Skeletal muscle satellite cell (primary cell): ENCODE data around the gene CRTC1.

Experiments
- H3K27me3 ChIP-seq: 2 replicates; pipeline ENCODE4 v1.7.0; 2013; ENCODE audit warnings: low read length; ENCODE audit not compliant: control insufficient read depth, insufficient read depth
- H3K36me3 ChIP-seq: 2 replicates; pipeline ENCODE4 v1.7.0; 2013; ENCODE audit warnings: mild to moderate bottlenecking, control low read depth, low read length; ENCODE audit not compliant: insufficient read depth
- H3K4me1 ChIP-seq: 2 replicates; pipeline ENCODE4 v1.7.0; 2013; ENCODE audit warnings: low read length; ENCODE audit not compliant: control insufficient read depth, insufficient read depth
- H3K4me2 ChIP-seq: 2 replicates; pipeline ENCODE4 v1.7.0; 2013; ENCODE audit warnings: mild to moderate bottlenecking, low read length
- H3K4me3 ChIP-seq: 2 replicates; pipeline ENCODE4 v1.7.0; 2013; ENCODE audit warnings: low read length
- H3K9ac ChIP-seq: 2 replicates; pipeline ENCODE4 v1.7.0; 2013; ENCODE audit warnings: mild to moderate bottlenecking, low read depth, low read length, moderate library complexity
- H3K9me3 ChIP-seq: replicated peaks from 2 replicates; pipeline ENCODE4 v1.7.0; 2013; ENCODE audit warnings: mild to moderate bottlenecking, control low read depth, low read length

CRTC1 gene

GRCh38 chr19:18789422-18789869 is 106.0 kb downstream of the CRTC1 start:
- no peaks in the 10 kb centered on the region for H3K36me3 ChIP-seq
- H3K4me1 ChIP-seq: peaks cover 6% of the 10 kb centered on the region
- H3K27me3 ChIP-seq: peaks cover 80% of the 10 kb centered on the region
- no peak overlapping the region for H3K4me3 ChIP-seq
- no peaks in the 10 kb centered on the region for H3K9me3 ChIP-seq
- H3K9ac ChIP-seq: no peak overlapping the region
- H3K4me2 ChIP-seq: peak overlapping the region; percentile 67

DNA sequence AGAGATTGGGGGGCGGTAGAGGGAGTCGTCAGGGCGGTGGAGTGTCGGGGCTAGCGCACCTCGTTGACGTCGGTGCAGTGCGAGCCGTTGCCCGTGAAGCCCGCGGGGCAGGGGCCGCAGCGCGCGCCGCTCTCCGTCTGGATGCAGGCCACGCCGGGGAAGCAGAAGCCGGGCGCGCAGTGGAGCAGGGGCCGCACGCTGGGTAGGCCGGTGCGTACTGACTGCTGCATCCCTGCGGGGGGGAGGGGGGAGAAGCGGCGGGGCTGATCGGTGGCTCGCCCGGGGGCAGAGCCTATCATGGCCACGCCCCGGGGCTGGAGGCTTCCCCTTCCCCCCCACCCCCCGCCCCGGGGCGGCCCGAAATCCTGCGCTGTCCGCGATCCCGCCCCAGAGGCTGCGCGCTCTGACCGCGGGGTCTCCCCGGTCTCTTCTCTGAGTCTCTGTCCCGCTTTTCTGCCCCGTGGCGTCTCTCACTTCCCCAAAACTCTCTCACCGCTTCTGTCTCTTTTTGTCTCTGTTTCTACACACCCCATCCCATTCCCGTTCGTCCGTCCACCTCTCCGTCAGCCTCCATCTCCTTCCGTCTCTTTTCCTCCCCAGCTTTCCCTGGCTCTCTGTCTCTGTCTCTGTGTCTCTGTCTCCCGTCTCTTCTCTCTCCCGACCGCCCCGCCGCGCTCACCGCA is 106.5 kb downstream of the CRTC1 start:
- H3K4me1 ChIP-seq: peaks cover 3% of the 10 kb centered on the region

GRCh38 chr19:18790566-18791314 is 107.3 kb downstream of the CRTC1 start, which contains the start of gene COMP:
Gene COMP (minus strand): TSS chr19:18791305. CDS start chr19:18791269, 36 bp downstream.
- Histone ChIP-seq H3K27me3 (peaks cover 75% of the 10 kb centered on the region), H3K4me1 (peaks cover 9% of the 10 kb centered on the region), H3K4me3 (peak within 1 kb of the TSS; percentile 39), H3K36me3 (no peaks in the 10 kb centered on the region), H3K9ac (no peak within 1 kb of the TSS), H3K9me3 (no peaks in the 10 kb centered on the region), H3K4me2 (peak within 1 kb of the TSS; percentile 69)

More for the DNA sequence above, 106.5 kb downstream of the CRTC1 start:
- Histone ChIP-seq H3K9ac (no peak overlapping the region), H3K9me3 (no peaks in the 10 kb centered on the region), H3K36me3 (no peaks in the 10 kb centered on the region), H3K27me3 (peaks cover 75% of the 10 kb centered on the region), H3K4me3 (peak overlapping the region; percentile 39), H3K4me2 (peak overlapping the region; percentile 69)

GRCh38 chr19:18791315-18791678 is 107.8 kb downstream of the CRTC1 start:
- Histone ChIP-seq H3K4me2 (peak overlapping the region; percentile 5), H3K27me3 (peaks cover 71% of the 10 kb centered on the region), H3K9me3 (no peaks in the 10 kb centered on the region), H3K4me1 (peaks cover 11% of the 10 kb centered on the region), H3K9ac (no peak overlapping the region), H3K4me3 (no peak overlapping the region), H3K36me3 (no peaks in the 10 kb centered on the region)

DNA sequence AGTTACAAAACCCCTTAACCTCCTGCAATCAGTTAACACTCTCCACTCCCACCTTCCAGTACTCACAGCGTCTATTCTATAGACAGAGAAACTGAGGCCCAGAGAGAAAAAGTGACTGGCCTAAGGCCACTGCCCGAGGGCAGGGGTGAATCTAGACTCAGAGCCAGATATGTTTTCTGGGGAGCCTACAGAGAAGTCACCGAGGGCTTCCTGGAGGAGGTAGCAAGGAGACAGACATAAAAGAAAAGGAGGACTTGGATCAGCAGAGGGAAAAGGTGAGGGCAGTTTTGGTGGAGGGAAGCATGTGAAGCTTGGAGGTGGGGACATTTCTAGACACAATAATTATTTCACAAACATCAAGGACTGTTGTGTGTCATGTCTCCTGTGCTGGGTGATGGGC is 109.2 kb downstream of the CRTC1 start:
- no peak overlapping the region for H3K4me3 ChIP-seq
- H3K9me3 ChIP-seq: no peaks in the 10 kb centered on the region
- H3K36me3 ChIP-seq: no peaks in the 10 kb centered on the region

DNA sequence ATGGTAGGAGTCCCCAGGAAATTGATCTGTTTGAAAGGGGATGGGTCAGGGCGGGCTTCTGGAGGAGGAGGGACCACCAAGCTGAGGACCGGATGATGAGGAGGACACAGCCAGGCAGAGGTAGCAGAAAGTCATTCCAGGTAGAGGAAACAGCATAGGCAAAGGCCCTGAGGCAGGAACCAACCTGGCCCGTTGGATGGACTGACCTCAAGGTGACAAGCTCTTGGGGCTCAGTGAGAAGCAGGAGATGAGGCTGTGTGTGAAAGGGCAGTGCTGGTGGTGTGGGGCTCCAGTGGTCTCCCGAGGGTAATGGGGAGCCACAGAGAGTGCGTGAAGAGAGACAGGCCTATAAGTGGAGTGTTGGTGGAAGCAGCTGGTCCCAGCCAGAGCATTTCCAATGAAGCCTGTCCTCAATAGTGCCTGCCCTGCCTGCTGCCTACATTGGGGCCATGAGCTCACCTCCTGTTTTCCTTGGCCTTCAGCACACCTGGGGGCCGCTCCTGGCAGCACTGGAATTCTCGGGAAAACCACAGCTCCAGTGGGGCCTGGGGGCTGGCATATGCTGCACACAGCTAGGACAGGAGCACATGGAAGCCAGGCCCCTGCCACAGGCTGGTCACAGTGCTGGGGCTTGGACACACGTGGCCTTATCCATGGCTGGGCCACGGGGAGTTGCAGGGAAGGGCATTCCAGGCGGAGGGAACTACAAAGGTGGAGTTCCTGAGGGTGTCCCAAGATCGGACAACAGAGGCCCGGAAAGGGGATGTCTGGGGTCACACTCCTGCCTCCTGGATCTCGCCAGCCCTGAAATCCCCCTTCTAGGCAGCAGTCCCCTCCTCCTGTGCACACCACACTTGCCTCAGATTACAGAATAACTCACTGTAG is 109.9 kb downstream of the CRTC1 start:
- peaks cover 8% of the 10 kb centered on the region for H3K4me1 ChIP-seq
- H3K9me3 ChIP-seq: no peaks in the 10 kb centered on the region
- H3K36me3 ChIP-seq: no peaks in the 10 kb centered on the region
- peaks cover 62% of the 10 kb centered on the region for H3K27me3 ChIP-seq
- H3K4me3 ChIP-seq: no peak overlapping the region
- no peak overlapping the region for H3K9ac ChIP-seq
- H3K4me2 ChIP-seq: no peak overlapping the region

More for the DNA sequence above, 109.2 kb downstream of the CRTC1 start:
- H3K4me1 ChIP-seq: peaks cover 8% of the 10 kb centered on the region
- H3K9ac ChIP-seq: no peak overlapping the region
- H3K27me3 ChIP-seq: peaks cover 65% of the 10 kb centered on the region
- H3K4me2 ChIP-seq: no peak overlapping the region

DNA sequence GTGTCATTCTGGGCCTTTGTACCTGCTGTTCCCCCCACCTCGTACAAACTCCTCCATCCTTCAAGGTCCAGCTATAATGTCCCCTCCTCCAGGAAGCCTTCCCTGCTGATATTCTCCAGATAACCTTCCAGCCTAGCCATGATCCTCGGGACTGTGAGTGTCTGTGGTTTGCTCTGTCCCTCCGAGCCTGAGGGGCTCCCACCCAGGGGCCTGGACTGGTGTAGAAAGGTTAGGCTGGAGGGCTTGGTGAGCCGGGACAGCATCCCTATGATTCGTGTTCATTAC is 110.5 kb downstream of the CRTC1 start:
- Histone ChIP-seq H3K4me2 (no peak overlapping the region), H3K36me3 (no peaks in the 10 kb centered on the region), H3K4me3 (no peak overlapping the region), H3K27me3 (peaks cover 61% of the 10 kb centered on the region), H3K4me1 (peaks cover 8% of the 10 kb centered on the region), H3K9ac (no peak overlapping the region), H3K9me3 (no peaks in the 10 kb centered on the region)

GRCh38 chr19:18794692-18795091 is 111.2 kb downstream of the CRTC1 start:
- Histone ChIP-seq H3K4me3 (no peak overlapping the region), H3K9ac (no peak overlapping the region), H3K27me3 (peaks cover 61% of the 10 kb centered on the region), H3K4me1 (peaks cover 8% of the 10 kb centered on the region), H3K36me3 (no peaks in the 10 kb centered on the region), H3K9me3 (no peaks in the 10 kb centered on the region), H3K4me2 (no peak overlapping the region)

DNA sequence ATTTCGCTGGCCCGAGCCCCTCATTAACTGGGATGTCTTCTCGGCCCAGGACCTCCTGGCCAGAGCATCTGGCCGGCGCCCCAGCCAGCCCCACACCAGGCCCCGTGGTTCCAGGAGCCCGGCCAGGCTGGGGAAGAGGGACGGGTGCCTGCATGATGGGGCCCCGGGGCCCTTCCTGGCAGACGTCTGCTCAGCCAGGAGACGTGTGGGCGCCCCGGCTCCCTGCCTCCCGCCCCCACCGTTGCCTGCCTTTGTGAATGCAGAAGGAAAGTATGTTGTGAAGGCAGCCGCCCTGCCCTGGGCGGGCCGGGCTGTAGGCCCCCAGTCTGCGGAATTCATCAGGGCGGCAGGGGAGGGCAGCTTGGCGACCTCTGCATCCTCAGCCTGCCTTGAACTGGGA is 112.1 kb downstream of the CRTC1 start:
- Histone ChIP-seq H3K4me2 (peak overlapping the region; percentile 41), H3K9ac (no peak overlapping the region), H3K4me3 (no peak overlapping the region), H3K36me3 (no peaks in the 10 kb centered on the region), H3K9me3 (no peaks in the 10 kb centered on the region), H3K4me1 (peaks cover 8% of the 10 kb centered on the region), H3K27me3 (peaks cover 62% of the 10 kb centered on the region)

- H3K36me3 ChIP-seq: no peaks in the 10 kb centered on the region
- H3K4me1 ChIP-seq: peaks cover 8% of the 10 kb centered on the region
- H3K4me3 ChIP-seq: no peak overlapping the region
- no peak overlapping the region for H3K9ac ChIP-seq
- no peaks in the 10 kb centered on the region for H3K9me3 ChIP-seq
- no peak overlapping the region for H3K4me2 ChIP-seq
- peaks cover 62% of the 10 kb centered on the region for H3K27me3 ChIP-seq
Observed at GRCh38 chr19:18796239-18796638, 112.8 kb downstream of the CRTC1 start.
